GM18499 (cell line): ENCODE results near the gene TICAM1.

ENCODE experiments used
- ATAC-seq: cut with Tn5 transposase; IDR thresholded peaks from one replicate; pipeline ENCODE4 v1.9.1; 2021; ENCODE audit warnings: moderate number of reproducible peaks; ENCODE audit not compliant: insufficient read depth, unreplicated experiment

TICAM1 gene

GRCh38 chr19:4775627-4776152 lies 55.8 kb downstream of the TICAM1 start:
- ATAC-seq, result no peak

- no peak for ATAC-seq
Measured at GRCh38 chr19:4774136-4774535, 57.4 kb downstream of the TICAM1 start.

GRCh38 chr19:4773047-4773640 lies 58.4 kb downstream of the TICAM1 start:
- no peak for ATAC-seq

- no peak for ATAC-seq
Measured at GRCh38 chr19:4772566-4772965, 58.9 kb downstream of the TICAM1 start.

- ATAC-seq, result no peak
Measured at GRCh38 chr19:4768934-4769777, 62.4 kb downstream of the TICAM1 start.
